ENCODE data around the gene SHROOM2. TPM values are rescaled to one million over a fixed set of nuclear protein-coding genes. Genes with fewer than 3 reads are reported as not detected.
A peak's percentile ranks its signal among the peaks of the same experiment; 100 is the strongest.
"Not testable (repeated sequence)": the region's sequence is repeated elsewhere in the genome, so short reads cannot be mapped to it uniquely, and the experiment has no call there.

Gene SHROOM2
- polyA plus RNA-seq, 4 donors, result 0.45 to 8.9 (median 0.97) TPM

DNA sequence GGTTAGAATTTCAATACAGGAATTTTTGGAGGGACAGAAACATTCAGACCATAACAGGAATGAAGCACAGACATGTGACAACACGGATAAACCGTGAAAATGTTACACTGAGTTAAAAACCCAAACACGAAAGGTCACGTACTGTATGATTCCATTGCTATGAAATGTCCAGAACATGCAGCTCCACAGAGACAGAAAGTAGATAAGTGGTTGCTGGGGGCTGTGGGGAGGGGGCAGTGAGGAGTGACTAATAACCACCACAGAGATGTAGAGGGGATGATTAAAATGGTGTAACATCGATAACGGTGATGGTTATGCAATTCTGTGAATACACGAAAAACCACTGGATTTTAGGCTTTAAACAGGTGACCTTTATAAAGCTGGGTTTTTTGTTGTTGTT lies 28.9 kb upstream of the SHROOM2 start:
- no peaks in the 10 kb centered on the region for H3K4me1 ChIP-seq (ENCODE audit: control insufficient read depth in 3 of 3, insufficient read depth in 2 of 3, low read depth in 1 of 3, low read length in 2 of 3)
- no peaks in the 10 kb centered on the region for H3K27me3 ChIP-seq (ENCODE audit: control insufficient read depth in 3 of 3, insufficient read depth in 3 of 3, low read length in 3 of 3)
- WGBS, 3 donors, result 87 to 94% (median 89%) methylated on average over 7 of the region's 7 CpGs
- no peaks in the 10 kb centered on the region for H3K9me3 ChIP-seq (ENCODE audit: control insufficient read depth in 2 of 2, insufficient read depth in 1 of 2, low read depth in 1 of 2, low read length in 1 of 2)
- no peak overlapping the region for H3K4me3 ChIP-seq (ENCODE audit: low read depth in 1 of 3, low read length in 3 of 3)
- H3K36me3 ChIP-seq (ENCODE audit: control insufficient read depth in 3 of 3, insufficient read depth in 2 of 3, low read depth in 1 of 3, low read length in 3 of 3), result no peaks in the 10 kb centered on the region
- DNase-seq (no peak), FAIRE-seq (no peak)
- H3K27ac ChIP-seq (ENCODE audit: low read depth in 1 of 3, low read length in 2 of 3), result no peak overlapping the region

DNA sequence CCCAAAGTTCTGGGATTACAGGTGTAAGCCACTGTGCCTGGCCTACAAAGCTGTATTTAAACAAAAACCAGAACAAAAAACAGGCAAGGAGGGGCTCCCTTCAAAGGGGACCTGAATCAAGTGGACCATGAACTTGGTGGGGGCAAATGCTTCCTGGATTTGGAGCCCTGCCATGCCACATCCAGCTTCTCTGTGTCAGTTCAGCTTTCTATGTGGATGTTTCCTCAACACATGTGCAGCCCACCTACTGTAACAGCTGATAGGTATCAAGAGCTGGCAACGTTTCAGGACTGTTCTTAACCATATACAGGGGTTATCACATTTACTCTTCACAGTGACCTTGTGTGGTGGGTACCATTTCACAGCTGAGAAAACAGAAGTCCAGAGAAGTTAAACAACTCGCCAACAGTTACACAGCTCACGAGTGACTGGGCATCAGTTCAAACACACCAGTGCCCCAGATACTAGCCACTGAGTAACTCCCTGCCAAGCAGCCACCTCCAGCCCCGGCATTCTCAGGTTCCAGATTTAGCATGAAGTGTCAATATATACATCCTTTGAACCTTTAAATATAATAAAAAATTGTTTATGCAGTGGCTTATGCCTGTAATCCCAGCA lies 28.1 kb upstream of the SHROOM2 start:
- no peaks in the 10 kb centered on the region for H3K9me3 ChIP-seq (ENCODE audit: control insufficient read depth in 2 of 2, insufficient read depth in 1 of 2, low read depth in 1 of 2, low read length in 1 of 2)
- DNase-seq (no peak), FAIRE-seq (no peak)
- WGBS, 3 donors, result 51 to 54% (median 54%) methylated on average over 4 of the region's 4 CpGs
- no peaks in the 10 kb centered on the region for H3K4me1 ChIP-seq (ENCODE audit: control insufficient read depth in 3 of 3, insufficient read depth in 2 of 3, low read depth in 1 of 3, low read length in 2 of 3)
- H3K36me3 ChIP-seq (ENCODE audit: control insufficient read depth in 3 of 3, insufficient read depth in 2 of 3, low read depth in 1 of 3, low read length in 3 of 3), result no peaks in the 10 kb centered on the region
- H3K4me3 ChIP-seq (ENCODE audit: low read depth in 1 of 3, low read length in 3 of 3), result no peak overlapping the region
- no peak overlapping the region for H3K27ac ChIP-seq (ENCODE audit: low read depth in 1 of 3, low read length in 2 of 3)
- no peaks in the 10 kb centered on the region for H3K27me3 ChIP-seq (ENCODE audit: control insufficient read depth in 3 of 3, insufficient read depth in 3 of 3, low read length in 3 of 3)

GRCh38 chrX:9759337-9759736 lies 26.9 kb upstream of the SHROOM2 start:
- Histone ChIP-seq H3K27ac (ENCODE audit: low read depth in 1 of 3, low read length in 2 of 3) (no peak overlapping the region), H3K36me3 (ENCODE audit: control insufficient read depth in 3 of 3, insufficient read depth in 2 of 3, low read depth in 1 of 3, low read length in 3 of 3) (no peaks in the 10 kb centered on the region), H3K4me3 (ENCODE audit: low read depth in 1 of 3, low read length in 3 of 3) (no peak overlapping the region), H3K27me3 (ENCODE audit: control insufficient read depth in 3 of 3, insufficient read depth in 3 of 3, low read length in 3 of 3) (no peaks in the 10 kb centered on the region), H3K9me3 (ENCODE audit: control insufficient read depth in 2 of 2, insufficient read depth in 1 of 2, low read depth in 1 of 2, low read length in 1 of 2) (no peaks in the 10 kb centered on the region), H3K4me1 (ENCODE audit: control insufficient read depth in 3 of 3, insufficient read depth in 2 of 3, low read depth in 1 of 3, low read length in 2 of 3) (no peaks in the 10 kb centered on the region)
- 78 to 90% (median 81%) methylated on average over 8 of the region's 8 CpGs for WGBS, 3 donors
- DNase-seq (no peak), FAIRE-seq (no peak)

DNA sequence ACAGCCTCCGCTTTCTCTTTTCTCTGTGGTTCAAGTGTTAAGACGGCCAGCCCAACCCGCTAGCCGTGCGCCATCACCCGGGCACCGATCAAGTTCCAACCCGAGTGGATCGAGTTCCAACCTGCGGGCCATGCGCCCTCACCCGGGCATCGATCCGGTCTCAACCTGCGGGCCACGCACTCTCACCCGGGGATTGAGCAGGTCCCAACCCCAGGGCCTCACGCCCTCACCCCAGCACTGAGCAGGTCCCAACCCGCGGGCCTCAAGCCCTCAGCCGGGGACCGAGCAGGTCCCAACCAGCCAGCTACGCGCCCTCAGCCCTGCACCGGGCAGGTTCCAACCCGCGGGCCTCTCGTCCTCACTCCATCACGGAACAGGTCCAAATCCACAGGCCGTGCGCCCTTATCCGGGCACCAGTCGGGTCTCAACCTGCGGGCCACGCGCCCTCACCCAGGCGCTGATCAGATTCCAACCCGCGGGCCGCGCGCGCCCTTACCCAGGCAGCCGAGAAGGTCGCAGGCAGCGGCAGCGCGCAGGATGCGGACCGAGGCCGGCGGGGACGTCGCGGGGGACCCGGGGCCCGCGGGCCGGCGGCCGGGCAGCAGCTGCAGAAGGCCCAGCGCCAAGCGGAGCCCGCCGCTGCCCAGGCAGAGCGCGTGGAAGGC lies 21.0 kb upstream of the SHROOM2 start:
- H3K36me3 ChIP-seq (ENCODE audit: control insufficient read depth in 3 of 3, insufficient read depth in 2 of 3, low read depth in 1 of 3, low read length in 3 of 3), result no peaks in the 10 kb centered on the region
- peaks cover 0 to 5% (median 0%) of the 10 kb centered on the region in 3 donors for H3K4me1 ChIP-seq (ENCODE audit: control insufficient read depth in 3 of 3, insufficient read depth in 2 of 3, low read depth in 1 of 3, low read length in 2 of 3)
- DNase-seq (peak in 1 of 2 donors; percentile 24), FAIRE-seq (no peak)
- H3K4me3 ChIP-seq (ENCODE audit: low read depth in 1 of 3, low read length in 3 of 3), result peak overlapping the region in 1 of 3 donors; percentile 15
- 13 to 39% (median 16%) methylated on average over 19 to 67 of the region's 67 CpGs for WGBS, 3 donors
- H3K9me3 ChIP-seq (ENCODE audit: control insufficient read depth in 2 of 2, insufficient read depth in 1 of 2, low read depth in 1 of 2, low read length in 1 of 2), result no peaks in the 10 kb centered on the region
- no peak overlapping the region for H3K27ac ChIP-seq (ENCODE audit: low read depth in 1 of 3, low read length in 2 of 3)
- H3K27me3 ChIP-seq (ENCODE audit: control insufficient read depth in 3 of 3, insufficient read depth in 3 of 3, low read length in 3 of 3), result peaks cover 0 to 3% (median 3%) of the 10 kb centered on the region in 3 donors

- H3K27ac ChIP-seq (ENCODE audit: low read depth in 1 of 3, low read length in 2 of 3), result no peak within 1 kb of the TSS
- peaks cover 0 to 3% (median 3%) of the 10 kb centered on the region in 3 donors for H3K27me3 ChIP-seq (ENCODE audit: control insufficient read depth in 3 of 3, insufficient read depth in 3 of 3, low read length in 3 of 3)
- no peak for FAIRE-seq
- WGBS, 3 donors, result 13 to 46% (median 21%) methylated on average over 12 to 26 of the region's 26 CpGs
- peak within 1 kb of the TSS in 1 of 3 donors; percentile 15 for H3K4me3 ChIP-seq (ENCODE audit: low read depth in 1 of 3, low read length in 3 of 3)
- H3K4me1 ChIP-seq (ENCODE audit: control insufficient read depth in 3 of 3, insufficient read depth in 2 of 3, low read depth in 1 of 3, low read length in 2 of 3), result peaks cover 0 to 5% (median 0%) of the 10 kb centered on the region in 3 donors
- H3K9me3 ChIP-seq (ENCODE audit: control insufficient read depth in 2 of 2, insufficient read depth in 1 of 2, low read depth in 1 of 2, low read length in 1 of 2), result no peaks in the 10 kb centered on the region
- no peaks in the 10 kb centered on the region for H3K36me3 ChIP-seq (ENCODE audit: control insufficient read depth in 3 of 3, insufficient read depth in 2 of 3, low read depth in 1 of 3, low read length in 3 of 3)
- DNase-seq, result no peak
Measured at GRCh38 chrX:9765737-9766097, 20.5 kb upstream of the SHROOM2 start, which contains the start of gene GPR143. Gene GPR143, minus strand, starts transcription at chrX:9765847. Its CDS starts 30 bp downstream, at chrX:9765817.

DNA sequence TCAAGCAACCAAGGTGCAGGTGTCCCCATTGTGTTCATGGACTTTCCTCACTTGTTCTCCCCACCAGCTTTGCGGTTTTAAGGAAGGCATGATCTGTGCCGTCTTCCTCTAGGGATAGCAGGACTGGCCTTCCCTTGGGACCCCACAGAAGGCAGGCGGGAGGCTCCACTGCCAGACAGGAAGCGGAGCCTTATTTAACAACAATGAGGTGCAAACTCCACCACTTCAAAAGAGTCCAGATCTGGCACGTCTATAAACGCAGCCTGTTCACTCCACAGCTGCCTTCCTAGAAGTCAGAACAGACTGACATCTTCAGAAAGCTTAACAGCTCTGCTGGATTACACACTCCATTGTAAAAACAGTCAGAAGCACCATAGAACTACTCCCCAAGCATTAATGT lies 18.9 kb upstream of the SHROOM2 start:
- DNase-seq, result peak; percentile 1 to 33
- Histone ChIP-seq H3K27ac (ENCODE audit: low read depth in 1 of 3, low read length in 2 of 3) (no peak overlapping the region), H3K27me3 (ENCODE audit: control insufficient read depth in 3 of 3, insufficient read depth in 3 of 3, low read length in 3 of 3) (peaks cover 0 to 3% (median 3%) of the 10 kb centered on the region in 3 donors), H3K4me3 (ENCODE audit: low read depth in 1 of 3, low read length in 3 of 3) (no peak overlapping the region), H3K9me3 (ENCODE audit: control insufficient read depth in 2 of 2, insufficient read depth in 1 of 2, low read depth in 1 of 2, low read length in 1 of 2) (no peaks in the 10 kb centered on the region), H3K36me3 (ENCODE audit: control insufficient read depth in 3 of 3, insufficient read depth in 2 of 3, low read depth in 1 of 3, low read length in 3 of 3) (no peaks in the 10 kb centered on the region), H3K4me1 (ENCODE audit: control insufficient read depth in 3 of 3, insufficient read depth in 2 of 3, low read depth in 1 of 3, low read length in 2 of 3) (peaks cover 0 to 5% (median 0%) of the 10 kb centered on the region in 3 donors)
- WGBS, 3 donors, result 17 to 28% (median 27%) methylated on average over 6 of the region's 6 CpGs
- FAIRE-seq, result no peak

- 69 to 89% (median 74%) methylated on average over 5 of the region's 5 CpGs for WGBS, 3 donors
- not testable (repeated sequence) for DNase-seq; FAIRE-seq; H3K9me3 ChIP-seq (ENCODE audit: control insufficient read depth in 2 of 2, insufficient read depth in 1 of 2, low read depth in 1 of 2, low read length in 1 of 2); H3K4me1 ChIP-seq (ENCODE audit: control insufficient read depth in 3 of 3, insufficient read depth in 2 of 3, low read depth in 1 of 3, low read length in 2 of 3); H3K4me3 ChIP-seq (ENCODE audit: low read depth in 1 of 3, low read length in 3 of 3); H3K27me3 ChIP-seq (ENCODE audit: control insufficient read depth in 3 of 3, insufficient read depth in 3 of 3, low read length in 3 of 3); H3K27ac ChIP-seq (ENCODE audit: low read depth in 1 of 3, low read length in 2 of 3); H3K36me3 ChIP-seq (ENCODE audit: control insufficient read depth in 3 of 3, insufficient read depth in 2 of 3, low read depth in 1 of 3, low read length in 3 of 3)
Measured at GRCh38 chrX:9768321-9768839, 17.8 kb upstream of the SHROOM2 start.

GRCh38 chrX:9770319-9770718 lies 15.9 kb upstream of the SHROOM2 start:
- WGBS, 3 donors, result 10 to 28% (median 13%) methylated on average over 1 of the region's 1 CpG
- peaks cover 0 to 3% (median 0%) of the 10 kb centered on the region in 3 donors for H3K27me3 ChIP-seq (ENCODE audit: control insufficient read depth in 3 of 3, insufficient read depth in 3 of 3, low read length in 3 of 3)
- FAIRE-seq, result no peak
- H3K27ac ChIP-seq (ENCODE audit: low read depth in 1 of 3, low read length in 2 of 3), result no peak overlapping the region
- no peak for DNase-seq
- H3K9me3 ChIP-seq (ENCODE audit: control insufficient read depth in 2 of 2, insufficient read depth in 1 of 2, low read depth in 1 of 2, low read length in 1 of 2), result no peaks in the 10 kb centered on the region
- H3K4me1 ChIP-seq (ENCODE audit: control insufficient read depth in 3 of 3, insufficient read depth in 2 of 3, low read depth in 1 of 3, low read length in 2 of 3), result peaks cover 0 to 5% (median 0%) of the 10 kb centered on the region in 3 donors
- H3K36me3 ChIP-seq (ENCODE audit: control insufficient read depth in 3 of 3, insufficient read depth in 2 of 3, low read depth in 1 of 3, low read length in 3 of 3), result no peaks in the 10 kb centered on the region
- no peak overlapping the region for H3K4me3 ChIP-seq (ENCODE audit: low read depth in 1 of 3, low read length in 3 of 3)

Measured in small intestine (tissue), 7 donors.